HG03520 (cell line): ENCODE measurements around the gene UBAC2.
"Not testable (repeated sequence)": the region's sequence is repeated elsewhere in the genome, so short reads cannot be mapped to it uniquely, and the experiment has no call there.

Experiments
- ATAC-seq: cut with Tn5 transposase; IDR thresholded peaks from one replicate; pipeline ENCODE4 v1.9.1; 2021; ENCODE audit warnings: mild to moderate bottlenecking, moderate library complexity; ENCODE audit not compliant: unreplicated experiment

UBAC2 gene

GRCh38 chr13:99211421-99212035 is 10.9 kb downstream of the UBAC2 start:
- no peak for ATAC-seq

GRCh38 chr13:99214232-99214631 is 13.6 kb downstream of the UBAC2 start:
- ATAC-seq = peak; percentile 56

- no peak for ATAC-seq
Observed at GRCh38 chr13:99214731-99215130, 14.1 kb downstream of the UBAC2 start.

GRCh38 chr13:99215184-99215830 is 14.7 kb downstream of the UBAC2 start:
- ATAC-seq = no peak

- ATAC-seq = no peak
Observed at GRCh38 chr13:99217461-99218110, 16.9 kb downstream of the UBAC2 start.

DNA sequence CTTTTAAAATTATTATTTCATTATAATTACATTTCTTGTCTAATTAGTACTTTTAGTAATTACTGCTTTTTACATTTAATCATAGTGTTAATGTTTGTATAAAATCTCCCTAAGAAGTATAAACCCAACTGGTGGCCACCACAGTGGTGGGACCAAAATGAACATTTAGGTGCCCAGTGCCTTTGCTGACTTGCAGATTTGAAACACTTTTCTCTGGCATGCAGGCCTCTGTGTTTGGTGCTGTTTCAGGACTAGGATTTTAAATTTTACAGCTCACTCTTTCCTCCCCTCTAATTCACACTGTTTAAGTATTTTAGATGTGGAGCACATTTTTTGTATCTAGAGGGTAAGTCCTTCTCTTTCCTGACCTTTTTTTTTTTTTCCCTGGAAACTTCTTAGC is 17.5 kb downstream of the UBAC2 start:
- ATAC-seq = no peak

GRCh38 chr13:99218545-99218944 is 17.9 kb downstream of the UBAC2 start:
- no peak for ATAC-seq

- ATAC-seq = peak; percentile 59
Observed at GRCh38 chr13:99218969-99219368, 18.3 kb downstream of the UBAC2 start.

GRCh38 chr13:99220199-99220935 is 19.7 kb downstream of the UBAC2 start:
- no peak for ATAC-seq

GRCh38 chr13:99221567-99222239 is 21.0 kb downstream of the UBAC2 start:
- no peak for ATAC-seq

DNA sequence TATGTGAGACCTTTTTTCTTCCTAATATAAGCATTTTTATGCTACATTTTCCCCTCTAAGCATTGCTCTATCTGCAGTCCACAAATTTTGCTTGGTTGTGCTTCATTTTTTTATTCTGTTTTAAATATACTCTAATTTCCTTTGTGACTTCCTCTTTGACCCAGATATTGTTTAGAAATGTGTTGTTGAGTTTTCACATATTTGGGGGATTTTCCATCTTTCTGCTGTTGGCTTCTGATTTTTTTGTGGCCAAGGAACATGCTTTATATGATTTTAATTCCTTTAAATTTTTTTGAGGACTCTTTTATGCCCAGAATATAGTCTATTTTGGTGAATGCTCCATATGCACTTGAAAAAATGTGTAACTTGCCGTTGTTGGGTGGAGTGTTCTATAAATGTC is 22.9 kb downstream of the UBAC2 start:
- ATAC-seq = no peak

DNA sequence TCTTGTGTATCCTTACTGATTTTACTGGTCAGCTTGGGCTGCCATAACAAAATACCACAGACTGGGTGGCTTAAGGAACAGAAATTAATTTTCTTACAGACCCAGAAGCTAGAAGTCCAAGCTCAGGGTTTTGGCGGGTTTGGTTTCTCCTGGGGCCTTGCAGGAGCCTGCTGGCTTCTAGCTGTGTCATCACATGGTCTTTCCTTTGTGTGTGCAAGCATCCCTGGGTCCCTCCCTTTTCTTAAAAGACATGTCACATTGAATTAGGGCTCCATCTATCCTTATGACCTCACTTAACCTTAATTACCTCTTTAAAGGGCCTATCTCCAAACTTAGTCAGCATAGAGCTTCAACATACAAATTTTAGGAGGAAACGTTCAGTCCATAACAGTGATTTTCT is 23.4 kb downstream of the UBAC2 start:
- no peak for ATAC-seq

GRCh38 chr13:99225078-99225477 is 24.4 kb downstream of the UBAC2 start:
- no peak for ATAC-seq

- no peak for ATAC-seq
Observed at GRCh38 chr13:99226513-99226912, 25.9 kb downstream of the UBAC2 start.

DNA sequence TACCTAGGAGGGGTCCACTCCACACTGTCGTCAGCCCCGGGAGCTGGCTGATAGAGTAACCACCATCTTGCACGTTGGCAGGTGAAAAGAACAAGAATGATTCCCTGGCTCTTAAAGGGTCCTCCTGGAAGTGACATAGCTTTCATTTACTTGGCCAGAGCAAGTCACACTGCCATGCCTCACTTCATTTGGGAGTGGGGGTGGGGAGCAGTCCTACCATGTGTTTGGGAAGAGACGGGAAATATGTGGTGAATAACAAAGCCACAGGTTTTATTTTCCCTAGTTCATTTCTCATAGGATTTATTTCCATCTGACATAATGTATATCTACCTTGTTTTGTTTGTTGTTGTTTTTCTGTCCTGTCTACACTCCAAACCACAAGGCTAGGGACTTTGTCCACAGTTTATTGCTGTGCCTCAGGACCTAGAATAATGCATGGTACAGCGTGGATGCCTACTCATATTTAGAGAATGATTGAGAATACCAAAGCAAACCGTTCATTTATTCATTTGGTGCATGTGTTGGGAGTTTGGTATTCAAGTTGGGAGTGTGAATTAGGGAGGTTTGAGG is 26.8 kb downstream of the UBAC2 start:
- no peak for ATAC-seq

- ATAC-seq = no peak
Observed at GRCh38 chr13:99227909-99228688, 27.4 kb downstream of the UBAC2 start.

DNA sequence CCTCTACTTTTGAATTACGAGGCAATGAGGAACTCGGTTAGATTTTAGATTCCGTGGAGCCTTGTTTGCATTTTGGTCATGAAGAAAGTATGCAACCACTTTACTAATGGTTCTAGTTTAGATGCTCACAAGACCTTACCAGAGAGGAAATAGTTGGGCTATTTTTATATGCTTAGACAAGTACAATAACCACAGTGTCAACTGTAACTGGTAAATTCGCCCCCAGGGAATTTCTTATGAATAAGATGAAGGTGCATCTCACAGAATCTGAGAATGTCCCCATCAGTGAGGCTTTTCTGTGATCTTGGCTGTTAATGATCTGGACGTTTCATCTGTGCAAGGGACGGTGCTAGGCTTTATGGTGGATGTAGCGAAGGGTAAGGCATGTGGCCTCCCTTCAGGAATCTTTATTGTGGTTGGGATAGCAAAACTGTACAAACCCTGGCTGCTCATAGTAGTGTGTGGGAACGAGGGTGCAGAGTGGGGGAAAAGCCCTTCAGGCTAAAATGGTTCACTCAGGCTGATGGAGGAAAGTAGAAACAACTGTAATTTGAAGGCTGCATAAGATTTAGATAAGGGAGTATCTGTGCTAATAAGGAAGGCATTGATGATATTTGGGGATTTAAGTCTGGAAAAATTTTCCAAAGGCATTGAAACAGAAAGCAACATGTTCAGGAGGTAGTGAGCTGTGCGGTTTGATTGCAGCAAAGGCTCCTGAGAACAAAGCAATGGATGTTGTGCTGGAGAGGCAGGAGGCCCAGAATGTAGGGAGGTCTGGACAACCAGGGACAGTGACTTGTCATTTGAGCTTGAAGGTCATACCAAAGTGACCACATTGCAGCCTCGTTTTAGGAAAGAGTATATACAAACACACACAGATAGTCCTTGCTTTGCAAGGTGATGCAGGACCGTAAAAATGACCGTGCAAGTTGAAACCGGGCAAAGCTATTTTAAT is 28.4 kb downstream of the UBAC2 start:
- ATAC-seq = peak; percentile 88

DNA sequence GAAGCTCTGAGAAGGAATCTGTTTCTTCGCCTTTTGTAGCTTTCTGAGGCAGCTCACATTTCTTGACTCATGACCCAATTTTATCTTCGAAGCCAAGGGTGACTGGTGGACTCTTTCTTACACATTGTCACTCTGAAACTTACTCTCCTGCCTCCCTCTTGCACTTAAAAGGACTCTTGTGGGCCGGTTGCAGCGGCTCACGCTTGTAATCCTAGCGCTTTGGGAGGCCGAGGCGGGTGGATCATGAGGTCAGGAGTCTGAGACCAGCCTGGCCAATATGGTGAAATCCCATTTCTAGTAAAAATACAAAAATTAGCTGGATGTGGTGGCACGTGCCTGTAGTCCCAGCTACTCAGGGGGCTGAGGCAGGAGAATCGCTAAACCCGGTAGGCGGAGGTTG is 29.9 kb downstream of the UBAC2 start:
- not testable (repeated sequence) for ATAC-seq

DNA sequence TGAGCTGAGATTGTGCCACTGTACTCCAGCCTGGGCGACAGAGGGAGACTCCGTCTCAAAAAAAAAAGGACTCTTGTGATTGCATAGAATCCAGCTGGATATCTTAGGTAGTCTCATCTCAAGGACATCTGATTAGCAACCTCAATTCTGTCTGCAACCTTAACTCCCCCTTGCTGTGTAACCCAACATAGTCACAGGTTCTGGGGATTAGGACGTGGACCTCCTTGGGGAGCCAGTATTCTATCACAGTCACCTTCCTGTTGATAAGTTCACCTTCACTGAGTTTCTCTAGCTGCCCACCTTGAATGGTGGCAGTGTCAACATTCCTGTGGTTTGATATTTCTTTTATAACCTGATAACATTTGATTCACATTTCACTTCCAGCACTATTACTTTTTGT is 30.3 kb downstream of the UBAC2 start:
- ATAC-seq = no peak
